K562 (cell line): ENCODE data around the gene SLC35D2. TPM values are rescaled to one million over a fixed set of nuclear protein-coding genes. Genes with fewer than 3 reads are reported as not detected.
A peak's percentile ranks its signal among the peaks of the same experiment; 100 is the strongest.

ENCODE experiments used
- BRCA1 ChIP-seq, 2 experiments: fragments of 450-650 bp in 1 of 2; sonication (generic) in 1 of 2; formaldehyde crosslinking in 1 of 2; IDR thresholded peaks; 2 replicates each; pipeline versions ENCODE4 v1.5.0 to v1.6.1; 2017 to 2020; ENCODE audit warnings: mild to moderate bottlenecking in 1 of 2, missing genetic modification reagents in 1 of 2
- CBFA2T2 ChIP-seq: fragments of 450-650 bp; conservative IDR thresholded peaks from 2 replicates; pipeline ENCODE4 v1.6.1; 2017; ENCODE audit warnings: mild to moderate bottlenecking
- FOXJ3 ChIP-seq: sonication (generic); formaldehyde crosslinking; IDR thresholded peaks from 2 replicates; pipeline ENCODE4 v1.4.0; 2020; ENCODE audit warnings: mild to moderate bottlenecking, missing genetic modification reagents
- HNRNPLL ChIP-seq: fragments of 200-400 bp; formaldehyde crosslinking; IDR thresholded peaks from 2 replicates; pipeline ENCODE4 v1.6.1; 2017; ENCODE audit warnings: low read length, low read depth, mild to moderate bottlenecking; ENCODE audit not compliant: poor library complexity, severe bottlenecking
- MBD2 ChIP-seq: sonication (generic); IDR thresholded peaks from 2 replicates; pipeline ENCODE4 v1.6.1; 2016; ENCODE audit warnings: low read depth, borderline replicate concordance
- SMARCA5 ChIP-seq: fragments of 450-650 bp; IDR thresholded peaks from 2 replicates; pipeline ENCODE4 v1.6.1; 2016
- SMARCC2 ChIP-seq: fragments of 450-650 bp; IDR thresholded peaks from 2 replicates; pipeline ENCODE4 v1.6.1; 2017; ENCODE audit warnings: antibody characterized with exemption, moderate library complexity, mild to moderate bottlenecking, low read depth
- SOX6 ChIP-seq: fragments of 450-650 bp; IDR thresholded peaks from 2 replicates; pipeline ENCODE4 v1.6.1; 2014; ENCODE audit warnings: mild to moderate bottlenecking
- ZNF551 ChIP-seq: fragments of 250-450 bp; sonication (Bioruptor Pico); IDR thresholded peaks from 2 replicates; pipeline ENCODE4 v1.5.0; 2021; ENCODE audit warnings: mild to moderate bottlenecking, moderate library complexity
- polyA plus RNA-seq, 8 experiments: library from polyadenylated mRNA; depleted of rRNA in 4 of 8; stranded (reverse) in 5 of 8; unstranded in 3 of 8; fragments of >200 nt; fragmentation: Nextera tagmentation in 2 of 8; fragmentation: Illumina TruSeq in 1 of 8; extraction: Ambion mirVana in 2 of 8; extraction: Trizol in 1 of 8; gene quantifications; 2 replicates each; pipeline versions ENCODE4 v1.2.1 to v1.2.3, GENCODE V29; 2011 to 2014; ENCODE audit warnings: inconsistent platforms in 1 of 8, missing spikeins in 1 of 8
- total RNA-seq, 7 experiments: library from RNA; depleted of rRNA in 6 of 7; stranded (reverse); fragments of >200 nt in 6 of 7; fragmentation: Illumina TruSeq in 2 of 7; extraction: Trizol in 2 of 7; gene quantifications; 2 replicates each; pipeline versions ENCODE4 v1.2.1 to v1.2.3, GENCODE V29; 2011 to 2021; ENCODE audit warnings: low replicate concordance in 1 of 7
- TF ChIP-seq, protein P1 (sequence below), 2 experiments: fragments of 450-650 bp; formaldehyde crosslinking in 1 of 2; IDR thresholded peaks; 2 replicates each; pipeline versions ENCODE4 v1.4.0 to v1.6.1; 2014 to 2020; ENCODE audit warnings: mild to moderate bottlenecking in 2 of 2, borderline replicate concordance in 1 of 2, low read depth in 1 of 2
- TF ChIP-seq, protein P2 (sequence below), 2 experiments: fragments of 450-650 bp; IDR thresholded peaks; 2 replicates each; pipeline ENCODE4 v1.6.1; 2016
- TF ChIP-seq, protein P3 (sequence below): fragments of 200-400 bp; formaldehyde crosslinking; IDR thresholded peaks from 2 replicates; pipeline ENCODE4 v1.6.1; 2017; ENCODE audit warnings: mild to moderate bottlenecking, low read depth, low read length, moderate library complexity

The SLC35D2 gene
- total and polyA plus RNA-seq, 9 of the 15 experiments (the other 6 are each of a cell fraction or from before 2014, with no cell fraction given), result 2.9 to 14.9 (median 11.7) TPM

DNA sequence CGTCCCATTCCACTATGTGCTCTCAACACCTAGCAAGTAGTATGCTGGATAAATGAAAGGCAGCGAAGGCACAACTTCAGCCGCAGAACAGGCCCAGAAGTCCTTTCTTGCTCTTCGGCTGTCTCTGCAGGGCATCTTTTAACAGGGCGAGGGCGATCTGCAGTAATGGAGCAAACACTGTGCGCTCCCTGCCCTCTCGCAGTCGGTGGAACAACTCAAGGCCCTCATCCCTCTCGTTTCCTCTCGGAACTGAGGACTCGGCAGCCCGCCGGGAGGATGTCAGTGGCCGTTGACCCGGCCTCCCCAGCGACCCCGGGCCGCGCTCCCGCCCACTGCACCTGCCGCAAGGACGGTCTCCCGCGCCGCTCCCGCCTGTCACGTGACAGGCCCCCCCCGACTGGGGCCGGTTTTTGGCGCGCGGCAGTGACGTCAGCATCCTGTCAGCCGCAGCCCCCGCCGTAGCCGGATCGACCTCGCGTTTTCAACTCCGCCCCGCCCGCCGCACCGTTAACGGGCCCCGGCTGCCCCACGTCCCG lies 33.6 kb upstream of the SLC35D2 start (continued):
- TF ChIP-seq, protein P1, sequence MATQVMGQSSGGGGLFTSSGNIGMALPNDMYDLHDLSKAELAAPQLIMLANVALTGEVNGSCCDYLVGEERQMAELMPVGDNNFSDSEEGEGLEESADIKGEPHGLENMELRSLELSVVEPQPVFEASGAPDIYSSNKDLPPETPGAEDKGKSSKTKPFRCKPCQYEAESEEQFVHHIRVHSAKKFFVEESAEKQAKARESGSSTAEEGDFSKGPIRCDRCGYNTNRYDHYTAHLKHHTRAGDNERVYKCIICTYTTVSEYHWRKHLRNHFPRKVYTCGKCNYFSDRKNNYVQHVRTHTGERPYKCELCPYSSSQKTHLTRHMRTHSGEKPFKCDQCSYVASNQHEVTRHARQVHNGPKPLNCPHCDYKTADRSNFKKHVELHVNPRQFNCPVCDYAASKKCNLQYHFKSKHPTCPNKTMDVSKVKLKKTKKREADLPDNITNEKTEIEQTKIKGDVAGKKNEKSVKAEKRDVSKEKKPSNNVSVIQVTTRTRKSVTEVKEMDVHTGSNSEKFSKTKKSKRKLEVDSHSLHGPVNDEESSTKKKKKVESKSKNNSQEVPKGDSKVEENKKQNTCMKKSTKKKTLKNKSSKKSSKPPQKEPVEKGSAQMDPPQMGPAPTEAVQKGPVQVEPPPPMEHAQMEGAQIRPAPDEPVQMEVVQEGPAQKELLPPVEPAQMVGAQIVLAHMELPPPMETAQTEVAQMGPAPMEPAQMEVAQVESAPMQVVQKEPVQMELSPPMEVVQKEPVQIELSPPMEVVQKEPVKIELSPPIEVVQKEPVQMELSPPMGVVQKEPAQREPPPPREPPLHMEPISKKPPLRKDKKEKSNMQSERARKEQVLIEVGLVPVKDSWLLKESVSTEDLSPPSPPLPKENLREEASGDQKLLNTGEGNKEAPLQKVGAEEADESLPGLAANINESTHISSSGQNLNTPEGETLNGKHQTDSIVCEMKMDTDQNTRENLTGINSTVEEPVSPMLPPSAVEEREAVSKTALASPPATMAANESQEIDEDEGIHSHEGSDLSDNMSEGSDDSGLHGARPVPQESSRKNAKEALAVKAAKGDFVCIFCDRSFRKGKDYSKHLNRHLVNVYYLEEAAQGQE (IDR thresholded peaks at IDR 0.05; ENCODE audit: borderline replicate concordance), result peak; percentile 74
- TF ChIP-seq, protein P1 (CRISPR knock-in tag; IDR thresholded peaks at IDR 0.05; ENCODE audit: low read depth), result peak; percentile 61; the same call in 1 of the 2 replicates
- TF ChIP-seq SMARCC2 (no peak), MBD2 (peak; percentile 54; the same call in 1 of the 2 replicates), SOX6 (peak; percentile 42; the same call in 1 of the 2 replicates), BRCA1 (IDR thresholded peaks at IDR 0.05) (no peak), BRCA1 (CRISPR knock-in tag; IDR thresholded peaks at IDR 0.05) (no peak), FOXJ3 (CRISPR knock-in tag) (no peak), SMARCA5 (no peak), ZNF551 (CRISPR knock-in tag) (no peak), HNRNPLL (no peak), CBFA2T2 (peak; percentile 89)
- TF ChIP-seq, protein P2, sequence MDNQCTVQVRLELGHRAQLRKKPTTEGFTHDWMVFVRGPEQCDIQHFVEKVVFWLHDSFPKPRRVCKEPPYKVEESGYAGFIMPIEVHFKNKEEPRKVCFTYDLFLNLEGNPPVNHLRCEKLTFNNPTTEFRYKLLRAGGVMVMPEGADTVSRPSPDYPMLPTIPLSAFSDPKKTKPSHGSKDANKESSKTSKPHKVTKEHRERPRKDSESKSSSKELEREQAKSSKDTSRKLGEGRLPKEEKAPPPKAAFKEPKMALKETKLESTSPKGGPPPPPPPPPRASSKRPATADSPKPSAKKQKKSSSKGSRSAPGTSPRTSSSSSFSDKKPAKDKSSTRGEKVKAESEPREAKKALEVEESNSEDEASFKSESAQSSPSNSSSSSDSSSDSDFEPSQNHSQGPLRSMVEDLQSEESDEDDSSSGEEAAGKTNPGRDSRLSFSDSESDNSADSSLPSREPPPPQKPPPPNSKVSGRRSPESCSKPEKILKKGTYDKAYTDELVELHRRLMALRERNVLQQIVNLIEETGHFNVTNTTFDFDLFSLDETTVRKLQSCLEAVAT (IDR thresholded peaks at IDR 0.05), result no peak
- TF ChIP-seq, protein P3, sequence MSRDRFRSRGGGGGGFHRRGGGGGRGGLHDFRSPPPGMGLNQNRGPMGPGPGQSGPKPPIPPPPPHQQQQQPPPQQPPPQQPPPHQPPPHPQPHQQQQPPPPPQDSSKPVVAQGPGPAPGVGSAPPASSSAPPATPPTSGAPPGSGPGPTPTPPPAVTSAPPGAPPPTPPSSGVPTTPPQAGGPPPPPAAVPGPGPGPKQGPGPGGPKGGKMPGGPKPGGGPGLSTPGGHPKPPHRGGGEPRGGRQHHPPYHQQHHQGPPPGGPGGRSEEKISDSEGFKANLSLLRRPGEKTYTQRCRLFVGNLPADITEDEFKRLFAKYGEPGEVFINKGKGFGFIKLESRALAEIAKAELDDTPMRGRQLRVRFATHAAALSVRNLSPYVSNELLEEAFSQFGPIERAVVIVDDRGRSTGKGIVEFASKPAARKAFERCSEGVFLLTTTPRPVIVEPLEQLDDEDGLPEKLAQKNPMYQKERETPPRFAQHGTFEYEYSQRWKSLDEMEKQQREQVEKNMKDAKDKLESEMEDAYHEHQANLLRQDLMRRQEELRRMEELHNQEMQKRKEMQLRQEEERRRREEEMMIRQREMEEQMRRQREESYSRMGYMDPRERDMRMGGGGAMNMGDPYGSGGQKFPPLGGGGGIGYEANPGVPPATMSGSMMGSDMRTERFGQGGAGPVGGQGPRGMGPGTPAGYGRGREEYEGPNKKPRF, result no peak
